SH-SY5Y (cell line): Measurements from ENCODE around the gene FMNL1.

ENCODE experiments used
- GATA2 ChIP-seq: IDR thresholded peaks from 2 replicates; pipeline ENCODE4 v1.6.1; 2011; ENCODE audit warnings: mild to moderate bottlenecking, low read depth, low read length
- GATA3 ChIP-seq: IDR thresholded peaks from 2 replicates; pipeline ENCODE4 v1.6.1; 2011; ENCODE audit warnings: low read depth, mild to moderate bottlenecking, low read length, moderate library complexity

- TF ChIP-seq GATA3 = no peak
- no peak for TF ChIP-seq GATA2
Measured at GRCh38 chr17:45258981-45259380, 37.3 kb downstream of the FMNL1 start.
